HG03432 (cell line): ENCODE measurements around the gene XPO6.

Experiments used
- ATAC-seq: cut with Tn5 transposase; IDR thresholded peaks from one replicate; pipeline ENCODE4 v1.9.1; 2021; ENCODE audit warnings: mild to moderate bottlenecking, moderate library complexity; ENCODE audit not compliant: unreplicated experiment

XPO6 gene

GRCh38 chr16:28064706-28065249 lies 147.0 kb downstream of the XPO6 start:
- ATAC-seq: no peak

GRCh38 chr16:28064150-28064549 lies 147.6 kb downstream of the XPO6 start:
- ATAC-seq: no peak

DNA sequence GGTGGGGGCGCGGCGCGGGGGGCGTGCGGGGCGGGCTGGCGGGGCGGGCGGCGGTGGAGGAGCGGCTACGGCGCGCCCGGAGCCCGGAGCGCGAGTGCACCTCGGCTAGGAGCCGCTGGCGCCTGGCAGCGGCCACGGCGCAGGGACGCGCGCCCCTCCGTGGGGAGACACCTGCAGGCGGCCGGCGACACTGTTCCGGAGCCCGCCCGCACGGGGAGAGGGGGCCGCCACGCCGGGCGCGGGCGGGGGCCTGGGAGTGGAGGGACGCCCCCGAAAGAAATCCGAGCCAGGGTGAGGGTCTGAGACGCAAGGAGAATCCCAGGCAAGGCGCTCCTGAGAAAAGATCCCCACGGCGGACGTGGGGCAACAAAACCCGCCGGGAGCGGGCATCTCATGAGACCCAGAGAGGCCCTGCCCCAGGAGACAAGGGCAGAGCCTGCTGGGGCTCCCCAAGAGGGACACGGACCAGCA lies 148.1 kb downstream of the XPO6 start, which contains the start of gene GSG1L:
GSG1L (minus strand) TSS at position 124 of the 471 bp plus-strand sequence. CDS start 290 bp downstream, outside the sequence.
- no peak for ATAC-seq

GRCh38 chr16:28062847-28063521 lies 148.8 kb downstream of the XPO6 start:
- ATAC-seq: no peak

- no peak for ATAC-seq
Measured at GRCh38 chr16:28062261-28062846, 149.4 kb downstream of the XPO6 start.

- no peak for ATAC-seq
Measured at GRCh38 chr16:28061352-28062101, 150.2 kb downstream of the XPO6 start.

DNA sequence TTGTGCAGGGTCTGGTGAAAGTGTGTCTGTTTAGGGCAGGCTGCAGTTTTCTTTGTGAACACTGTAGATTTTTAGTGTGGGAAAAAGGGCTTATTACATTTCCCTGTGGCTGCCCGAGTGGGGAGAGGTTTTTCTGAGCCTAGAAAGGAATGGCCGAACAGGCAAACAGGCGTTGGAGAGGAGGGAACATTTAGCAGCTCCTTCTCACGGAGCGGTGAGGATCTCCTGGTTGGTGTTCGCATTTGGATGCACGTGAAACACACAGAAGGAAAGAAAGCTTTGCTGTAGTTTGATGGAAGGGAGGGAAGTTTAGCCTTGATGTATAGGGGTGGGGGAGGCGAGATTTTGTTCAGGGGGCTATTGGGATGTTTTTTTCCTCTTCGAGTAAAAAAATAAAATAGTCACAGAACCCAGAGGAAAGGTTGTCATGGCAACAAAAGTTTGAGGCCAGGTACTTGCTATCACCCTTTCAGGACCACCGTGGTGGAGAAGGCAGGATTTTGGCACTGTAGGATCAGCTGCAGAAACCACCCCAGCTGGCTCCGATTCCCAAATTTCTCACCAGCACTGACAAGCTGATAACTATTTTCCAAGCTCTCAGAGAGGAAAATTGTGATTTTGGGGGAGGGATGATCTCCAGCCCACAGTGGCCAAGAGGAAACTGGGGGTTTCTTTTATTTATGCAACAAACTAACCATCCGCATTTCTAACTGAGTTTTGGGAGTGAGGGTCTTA lies 151.8 kb downstream of the XPO6 start:
- no peak for ATAC-seq

GRCh38 chr16:28058839-28059589 lies 152.8 kb downstream of the XPO6 start:
- no peak for ATAC-seq

DNA sequence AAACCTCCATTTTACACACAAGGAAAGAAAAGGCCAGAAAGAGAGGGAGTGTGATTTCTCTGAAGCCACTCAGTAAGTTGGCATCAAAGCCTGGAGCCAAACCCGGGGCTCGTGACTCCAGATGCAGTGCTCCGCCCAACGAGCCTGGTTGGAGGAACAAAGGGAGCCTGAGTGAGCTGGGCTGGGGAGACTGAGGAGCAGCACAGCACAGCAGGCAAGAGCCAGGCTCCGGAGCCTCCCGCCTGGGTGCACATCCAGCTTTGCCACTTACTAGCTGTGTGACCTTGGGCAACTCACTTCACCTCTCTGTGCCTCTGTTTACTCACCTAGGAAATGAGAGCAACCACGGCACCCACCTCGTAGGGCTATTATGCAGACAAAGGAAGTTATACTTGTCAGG lies 153.8 kb downstream of the XPO6 start:
- no peak for ATAC-seq

DNA sequence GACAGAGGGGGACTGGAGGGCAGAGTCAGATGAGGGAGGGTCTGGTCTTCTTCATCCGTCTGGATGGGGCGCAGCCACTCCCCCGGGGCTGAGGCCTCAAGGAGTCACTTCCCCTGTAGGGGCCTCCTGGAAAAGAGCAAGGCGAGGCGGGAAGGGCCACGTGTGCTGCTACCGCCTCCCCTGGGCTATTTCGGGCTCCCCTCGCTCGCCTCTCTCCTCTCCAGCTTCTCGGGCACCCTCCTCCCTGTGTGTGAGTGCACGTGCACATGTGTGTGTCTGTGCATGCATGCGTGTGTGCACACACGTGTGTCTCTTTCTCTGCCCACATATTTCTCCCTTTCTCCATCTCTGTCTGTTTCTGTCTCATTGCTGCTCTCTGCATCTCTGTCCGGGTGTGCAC lies 158.3 kb downstream of the XPO6 start:
- ATAC-seq: no peak

DNA sequence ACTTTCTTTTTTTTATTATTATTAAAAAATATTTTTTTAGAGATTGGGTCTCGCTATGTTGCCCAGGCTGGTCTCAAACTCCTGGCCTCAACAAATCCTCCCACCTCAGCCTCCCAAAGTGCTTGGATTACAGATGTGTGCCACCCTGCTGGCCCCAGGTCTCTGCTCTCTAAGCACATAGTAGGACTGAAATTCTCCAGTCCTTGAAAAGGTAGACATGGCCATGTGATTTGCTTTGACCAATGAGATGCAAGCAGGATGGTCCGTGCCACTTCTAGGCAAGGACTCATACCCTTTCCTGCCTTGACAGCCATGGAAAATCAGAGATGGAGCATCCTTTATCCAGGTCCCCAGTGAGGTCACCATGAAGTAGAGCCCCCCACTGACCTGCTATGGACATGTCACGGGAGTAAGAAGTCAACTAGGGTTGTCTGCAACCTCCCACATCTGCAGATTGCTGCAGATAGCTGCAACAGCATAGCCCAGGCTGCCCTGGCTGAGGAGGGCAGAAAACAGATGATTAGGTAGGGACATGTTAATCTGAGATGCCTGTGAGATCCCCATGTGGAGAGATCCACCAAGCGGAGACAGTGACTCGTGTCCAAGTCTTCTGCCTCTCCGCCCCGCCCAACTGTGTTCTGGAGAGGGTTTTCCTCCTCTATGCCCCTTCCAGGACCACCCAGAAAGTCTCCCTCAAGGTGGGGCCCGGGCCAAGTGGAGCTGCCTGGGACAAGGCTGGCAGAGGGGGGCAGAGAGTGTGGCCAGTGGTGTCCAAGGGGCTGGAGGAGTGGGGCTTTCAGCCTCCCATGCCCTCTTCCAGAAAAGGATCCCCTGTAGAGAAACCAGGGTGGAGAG lies 159.3 kb downstream of the XPO6 start:
- ATAC-seq: no peak

- ATAC-seq: no peak
Measured at GRCh38 chr16:28051486-28051885, 160.3 kb downstream of the XPO6 start.
